GM19324 (cell line): ENCODE measurements around the gene SAMD5.
"Not testable (repeated sequence)": the region's sequence is repeated elsewhere in the genome, so short reads cannot be mapped to it uniquely, and the experiment has no call there.

ENCODE experiments used
- ATAC-seq: cut with Tn5 transposase; IDR thresholded peaks from one replicate; pipeline ENCODE4 v1.9.1; 2021; ENCODE audit warnings: mild to moderate bottlenecking, moderate library complexity; ENCODE audit not compliant: unreplicated experiment, low FRiP score

Gene SAMD5

GRCh38 chr6:147527197-147527596 lies 18.7 kb downstream of the SAMD5 start:
- ATAC-seq: no peak

- no peak for ATAC-seq
Measured at GRCh38 chr6:147528511-147529145, 20.1 kb downstream of the SAMD5 start.

- peak; percentile 58 for ATAC-seq
Measured at GRCh38 chr6:147530132-147531060, 21.9 kb downstream of the SAMD5 start.

GRCh38 chr6:147531321-147531720 lies 22.8 kb downstream of the SAMD5 start:
- ATAC-seq: no peak

GRCh38 chr6:147534116-147534860 lies 25.8 kb downstream of the SAMD5 start:
- ATAC-seq: no peak

GRCh38 chr6:147538821-147539220 lies 30.3 kb downstream of the SAMD5 start:
- no peak for ATAC-seq

GRCh38 chr6:147540075-147540474 lies 31.6 kb downstream of the SAMD5 start:
- ATAC-seq: no peak

- ATAC-seq: not testable (repeated sequence)
Measured at GRCh38 chr6:147542436-147542835, 33.9 kb downstream of the SAMD5 start.

GRCh38 chr6:147544420-147544819 lies 35.9 kb downstream of the SAMD5 start:
- ATAC-seq: no peak

- ATAC-seq: no peak
Measured at GRCh38 chr6:147546501-147547368, 38.2 kb downstream of the SAMD5 start.

- ATAC-seq: no peak
Measured at GRCh38 chr6:147547369-147547902, 38.9 kb downstream of the SAMD5 start.

- ATAC-seq: no peak
Measured at GRCh38 chr6:147548921-147549475, 40.5 kb downstream of the SAMD5 start.

GRCh38 chr6:147549531-147549930 lies 41.0 kb downstream of the SAMD5 start:
- ATAC-seq: no peak

- no peak for ATAC-seq
Measured at GRCh38 chr6:147551976-147552375, 43.5 kb downstream of the SAMD5 start.

- ATAC-seq: no peak
Measured at GRCh38 chr6:147553099-147553498, 44.6 kb downstream of the SAMD5 start.

GRCh38 chr6:147554281-147554680 lies 45.8 kb downstream of the SAMD5 start:
- no peak for ATAC-seq

GRCh38 chr6:147559006-147559405 lies 50.5 kb downstream of the SAMD5 start:
- ATAC-seq: no peak

GRCh38 chr6:147560670-147561069 lies 52.2 kb downstream of the SAMD5 start:
- ATAC-seq: peak; percentile 57

- no peak for ATAC-seq
Measured at GRCh38 chr6:147561726-147562125, 53.2 kb downstream of the SAMD5 start.

GRCh38 chr6:147563472-147563871 lies 55.0 kb downstream of the SAMD5 start:
- no peak for ATAC-seq
